ENCODE results near the gene CDC6. TPM values are rescaled to one million over a fixed set of nuclear protein-coding genes. Genes with fewer than 3 reads are reported as not detected.

Gene CDC6
- total and polyA plus RNA-seq, 2 of the 8 experiments (the other 6 are each of a cell fraction or from before 2014, with no cell fraction given), result 50.5 to 140 TPM

GRCh38 chr17:40346765-40347158, 59.1 kb downstream of the CDC6 start:
- Histone ChIP-seq H4K5ac (ENCODE audit: insufficient read length, low read depth, low read length) (no peak overlapping the region), H3K27me3 (replicated peaks in 1 of 4; ENCODE audit: control insufficient read depth in 3 of 4, extremely low read depth in 1 of 4, insufficient read depth in 3 of 4, low read length in 3 of 4) (peaks cover 19 to 75% (median 60%) of the 10 kb centered on the region in 4 experiments), H2AK5ac (ENCODE audit: low read depth, low read length) (peak overlapping the region; percentile 91), H3K4me1 (replicated peaks in 1 of 4; ENCODE audit: control insufficient read depth in 3 of 4, insufficient read depth in 4 of 4, low read length in 3 of 4) (peaks cover 21 to 72% (median 55%) of the 10 kb centered on the region in 4 experiments), H3K9me3 (ENCODE audit: insufficient read depth in 2 of 2, low read depth in 1 of 2, low read length in 1 of 2) (no peaks in the 10 kb centered on the region), H3K18ac (ENCODE audit: extremely low read depth, low read length) (peak overlapping the region; percentile 75), H2BK12ac (ENCODE audit: low read depth, low read length) (peak overlapping the region; percentile 96; the same call in 1 of the 2 replicates), H2BK5ac (ENCODE audit: low read depth, low read length) (peak overlapping the region; percentile 81; the same call in 1 of the 2 replicates), H3K79me2 (ENCODE audit: control insufficient read depth in 1 of 2, insufficient read depth in 2 of 2, low read length in 2 of 2) (no peaks in the 10 kb centered on the region; a peak in 1 of 4 replicates), H3K9ac (replicated peaks in 1 of 4; ENCODE audit: extremely low read depth in 1 of 4, low read depth in 3 of 4, low read length in 3 of 4) (peak overlapping the region in 2 of 4 experiments; percentile 20 to 38; a peak in 2 of 7 replicates), H2BK15ac (ENCODE audit: low read length) (peak overlapping the region; percentile 65; the same call in 1 of the 2 replicates), H3K4me2 (ENCODE audit: insufficient read depth in 1 of 2, low read depth in 2 of 2, low read length in 2 of 2) (peak overlapping the region; percentile 77 to 87), H2BK20ac (ENCODE audit: low read length) (peak overlapping the region; percentile 55; the same call in 1 of the 2 replicates), H3K23me2 (ENCODE audit: low read depth, low read length) (peaks cover 22% of the 10 kb centered on the region; the same call in 1 of the 2 replicates), H3K56ac (replicated peaks; ENCODE audit: insufficient read length, low read depth, low read length) (no peak overlapping the region), H3K36me3 (ENCODE audit: control insufficient read depth in 2 of 4, insufficient read depth in 4 of 4, low read length in 3 of 4) (no peaks in the 10 kb centered on the region; a peak in 1 of 8 replicates), H4K20me1 (replicated peaks in 1 of 2; ENCODE audit: control insufficient read depth in 1 of 2, insufficient read depth in 2 of 2, low read length in 2 of 2) (peaks cover 37 to 57% of the 10 kb centered on the region in 2 experiments), H2AFZ (ENCODE audit: low read length) (no peak overlapping the region), H3K4me3 (ENCODE audit: extremely low read depth in 1 of 4, insufficient read depth in 2 of 4, low read depth in 3 of 4, low read length in 4 of 4) (peak overlapping the region in 3 of 4 experiments; percentile 14 to 43 (median 23); a peak in 3 of 8 replicates), H4K91ac (replicated peaks; ENCODE audit: insufficient read length, low read length) (peak overlapping the region; percentile 85), H2BK120ac (replicated peaks; ENCODE audit: low read depth, low read length) (no peak overlapping the region), H3K4ac (replicated peaks; ENCODE audit: insufficient read length, low read depth, low read length) (no peak overlapping the region), H4K8ac (ENCODE audit: extremely low read depth, insufficient read depth, low read length) (no peak overlapping the region), H3K27ac (ENCODE audit: low read depth, low read length) (no peak overlapping the region), H3K14ac (ENCODE audit: insufficient read length) (no peak overlapping the region), H3K79me1 (ENCODE audit: low read depth, low read length) (peaks cover 5% of the 10 kb centered on the region; the same call in 1 of the 2 replicates), H3K23ac (ENCODE audit: insufficient read length) (no peak overlapping the region)
- no peak for FAIRE-seq
- 27% methylated on average over 1 of the region's 1 CpG; no CpG with 5 or more reads in 1 of the 2 experiments for WGBS, 2 experiments (ENCODE audit: extremely low coverage in 1 of 2, insufficient coverage in 1 of 2, insufficient read length in 1 of 2, insufficient replicate concordance in 2 of 2, low coverage in 1 of 2, low lambda C conversion rate in 2 of 2, missing lambda C conversion rate in 1 of 2)
- CTCF ChIA-PET (ENCODE audit: partially characterized antibody), result interaction anchor here (1.1 to 30.8 kb wide), 4 partner anchors 10 to 191 kb away, joined by 3 to 1198 read pairs (median 38); partner anchors contain the start of gene RARA
- DNase-seq (ENCODE audit: low read depth in 1 of 2, low spot score in 2 of 2), result no peak
- POLR2A ChIA-PET (ENCODE audit: partially characterized antibody), result interaction anchor here (0.6 to 27.8 kb wide), 5 partner anchors 16 to 95 kb away, joined by 3 to 570 read pairs (median 6); partner anchors contain the start of genes CDC6 and RARA
- TF ChIP-seq SIRT6 (IDR thresholded peaks at IDR 0.05; ENCODE audit: low read length) (no peak), HDAC2 (IDR thresholded peaks at IDR 0.05; ENCODE audit: borderline replicate concordance in 1 of 2, low read depth in 2 of 2, low read length in 2 of 2) (no peak), EGR1 (IDR thresholded peaks at IDR 0.05; ENCODE audit: borderline replicate concordance, low read depth, low read length) (no peak), BCL11A (IDR thresholded peaks at IDR 0.05; ENCODE audit: low read depth in 2 of 2, low read length in 2 of 2) (no peak), SUZ12 (IDR thresholded peaks at IDR 0.05; ENCODE audit: low read length) (no peak), MAFK (IDR thresholded peaks at IDR 0.05; ENCODE audit: low read depth, low read length) (no peak), E2F6 (IDR thresholded peaks at IDR 0.05) (no peak), POLR2AphosphoS5 (IDR thresholded peaks at IDR 0.05; ENCODE audit: low read depth, low read length) (no peak), POU5F1 (IDR thresholded peaks at IDR 0.05; ENCODE audit: low read depth, low read length) (no peak), RAD21 (IDR thresholded peaks at IDR 0.05 in 1 of 2, conservative IDR thresholded peaks at IDR 0.05 in 1 of 2; ENCODE audit: low read depth in 2 of 2, low read length in 2 of 2) (no peak), SRF (IDR thresholded peaks at IDR 0.05; ENCODE audit: low read depth, low read length) (no peak)
